ENCODE results near the gene TAS1R3. TPM values are rescaled to one million over a fixed set of nuclear protein-coding genes. Genes with fewer than 3 reads are reported as not detected.

Gene TAS1R3
- total and polyA plus RNA-seq, 4 donors, result 0.13 to 1.3 (median 0.55) TPM

GRCh38 chr1:1310476-1311053 lies 20.5 kb upstream of the TAS1R3 start:
- WGBS, 2 donors, result 89 to 92% methylated on average over 21 of the region's 21 CpGs
- H3K36me3 ChIP-seq (ENCODE audit: control insufficient read depth in 4 of 4, insufficient read depth in 4 of 4, low read length in 4 of 4), result peaks cover 0 to 53% (median 18%) of the 10 kb centered on the region in 4 donors
- TF ChIP-seq CTCF (IDR thresholded peaks at IDR 0.05; ENCODE audit: control extremely low read depth, extremely low read depth), result no peak
- H3K4me1 ChIP-seq (ENCODE audit: control insufficient read depth in 5 of 5, insufficient read depth in 5 of 5, low read length in 5 of 5), result peaks cover 9 to 28% (median 13%) of the 10 kb centered on the region in 5 donors
- H3K4me3 ChIP-seq, result no peak overlapping the region
- ATAC-seq (ENCODE audit: insufficient read depth, low FRiP score) (no peak), DNase-seq (no peak)
- H3K9ac ChIP-seq (ENCODE audit: insufficient read depth in 1 of 2, low read length in 2 of 2), result no peak overlapping the region
- H3K27ac ChIP-seq (ENCODE audit: low read depth in 1 of 2, low read length in 1 of 2), result no peak overlapping the region
- H3K27me3 ChIP-seq (ENCODE audit: control insufficient read depth in 3 of 3, insufficient read depth in 3 of 3, low read length in 2 of 3), result no peaks in the 10 kb centered on the region
- H3K9me3 ChIP-seq (ENCODE audit: control insufficient read depth in 4 of 4, insufficient read depth in 3 of 4, low read length in 3 of 4), result no peaks in the 10 kb centered on the region

GRCh38 chr1:1311107-1312104 lies 19.7 kb upstream of the TAS1R3 start:
- no peak for ATAC-seq (ENCODE audit: insufficient read depth, low FRiP score)
- Histone ChIP-seq H3K27me3 (ENCODE audit: control insufficient read depth in 3 of 3, insufficient read depth in 3 of 3, low read length in 2 of 3) (no peaks in the 10 kb centered on the region), H3K4me3 (no peak overlapping the region), H3K4me1 (ENCODE audit: control insufficient read depth in 5 of 5, insufficient read depth in 5 of 5, low read length in 5 of 5) (peaks cover under 1 to 20% (median 8%) of the 10 kb centered on the region in 5 donors), H3K9ac (ENCODE audit: insufficient read depth in 1 of 2, low read length in 2 of 2) (no peak overlapping the region), H3K9me3 (ENCODE audit: control insufficient read depth in 4 of 4, insufficient read depth in 3 of 4, low read length in 3 of 4) (no peaks in the 10 kb centered on the region), H3K27ac (ENCODE audit: low read depth in 1 of 2, low read length in 1 of 2) (no peak overlapping the region), H3K36me3 (ENCODE audit: control insufficient read depth in 4 of 4, insufficient read depth in 4 of 4, low read length in 4 of 4) (peaks cover 0 to 56% (median 21%) of the 10 kb centered on the region in 4 donors)
- DNase-seq, result no peak
- TF ChIP-seq CTCF (IDR thresholded peaks at IDR 0.05; ENCODE audit: control extremely low read depth, extremely low read depth), result no peak
- 91 to 92% methylated on average over 17 to 22 of the region's 22 CpGs for WGBS, 2 donors

GRCh38 chr1:1312450-1313314 lies 18.4 kb upstream of the TAS1R3 start:
- Histone ChIP-seq H3K27ac (ENCODE audit: low read depth in 1 of 2, low read length in 1 of 2) (no peak overlapping the region), H3K9ac (ENCODE audit: insufficient read depth in 1 of 2, low read length in 2 of 2) (no peak overlapping the region), H3K27me3 (ENCODE audit: control insufficient read depth in 3 of 3, insufficient read depth in 3 of 3, low read length in 2 of 3) (no peaks in the 10 kb centered on the region), H3K4me3 (no peak overlapping the region), H3K9me3 (ENCODE audit: control insufficient read depth in 4 of 4, insufficient read depth in 3 of 4, low read length in 3 of 4) (no peaks in the 10 kb centered on the region), H3K4me1 (ENCODE audit: control insufficient read depth in 5 of 5, insufficient read depth in 5 of 5, low read length in 5 of 5) (peaks cover 0 to 12% (median 0%) of the 10 kb centered on the region in 5 donors), H3K36me3 (ENCODE audit: control insufficient read depth in 4 of 4, insufficient read depth in 4 of 4, low read length in 4 of 4) (peaks cover 0 to 59% (median 22%) of the 10 kb centered on the region in 4 donors)
- no peak for TF ChIP-seq CTCF (IDR thresholded peaks at IDR 0.05; ENCODE audit: control extremely low read depth, extremely low read depth)
- WGBS, 2 donors, result 92 to 95% methylated on average over 49 of the region's 49 CpGs
- DNase-seq, result no peak
- no peak for ATAC-seq (ENCODE audit: insufficient read depth, low FRiP score)

Measured in lung (tissue), 12 donors.